Lower leg skin (tissue), 3 donors: ENCODE results near the gene METRNL.

Source experiments
- CTCF ChIP-seq, 3 donors: fragments of 450-650 bp; IDR thresholded peaks; one replicate each; pipeline ENCODE4 v1.5.1; 2016; ENCODE audit warnings: antibody characterized with exemption in 3 of 3, mild to moderate bottlenecking in 3 of 3, moderate library complexity in 2 of 3
- POLR2A ChIP-seq, 2 donors: fragments of 450-650 bp; IDR thresholded peaks; one replicate each; pipeline ENCODE4 v1.6.1; 2016 to 2017; ENCODE audit warnings: antibody characterized with exemption in 2 of 2, mild to moderate bottlenecking in 1 of 2, moderate library complexity in 1 of 2

GRCh38 chr17:83069571-83069906, 9.9 kb upstream of the METRNL start:
- TF ChIP-seq CTCF (IDR thresholded peaks at IDR 0.05) = no peak
- no peak for TF ChIP-seq POLR2A (IDR thresholded peaks at IDR 0.05)
